GM12878 (cell line): ENCODE data around the gene TRIP11. TPM values are rescaled to one million over a fixed set of nuclear protein-coding genes. Genes with fewer than 3 reads are reported as not detected.

Experiments used
- ATAC-seq: fragments of 200-7000 bp; cut with Tn5 transposase; 3 replicates; pipeline ENCODE4 v1.9.1; 2020; ENCODE audit warnings: mild to moderate bottlenecking, moderate library complexity
- BruUV-seq: library from RNA; stranded (reverse); fragments of 400-500 nt; replicated peaks from 2 replicates; lab custom pipeline; 2021; lab: Mats Ljungman, UMichigan
- CTCF ChIA-PET: fragments of 300-600 bp; sonication (Branson Sonifier 250); formaldehyde crosslinking; extraction: SDS; loops from one replicate; lab custom pipeline; 2021; ENCODE audit warnings: inconsistent platforms; lab: Yijun Ruan, JAX
- POLR2A ChIA-PET: fragments of 350-600 bp; formaldehyde crosslinking; extraction: SDS; loops from one replicate; lab custom pipeline; 2021; ENCODE audit warnings: inconsistent platforms; lab: Charles Lee
- RAD21 ChIA-PET: fragments of 300-600 bp; sonication (Branson Sonifier 250); formaldehyde crosslinking; loops from one replicate; lab custom pipeline; 2023; ENCODE audit warnings: antibody characterized with exemption; ENCODE audit not compliant: unreplicated experiment; lab: Charles Lee
- SMC1A ChIA-PET: fragments of 300-600 bp; sonication (Branson Sonifier 250); formaldehyde crosslinking; loops from one replicate; lab custom pipeline; 2023; ENCODE audit not compliant: unreplicated experiment, uncharacterized antibody; lab: Charles Lee
- DNase-seq: peaks from one replicate; pipeline ENCODE4 v3.0.0-alpha.2; 2011; ENCODE audit warnings: low read depth, low spot score
- FAIRE-seq: peaks from 3 replicates; lab custom pipeline; 2011; peaks lifted over from hg19 to GRCh38; lab: Jason Lieb, UNC
- H2AFZ ChIP-seq: 2 replicates; pipeline ENCODE4 v1.6.0; 2011; ENCODE audit warnings: low read depth, low read length, control low read depth; ENCODE audit not compliant: control insufficient read depth
- H3K27ac ChIP-seq: 2 replicates; pipeline ENCODE4 v1.5.1; 2011; ENCODE audit warnings: control low read depth; ENCODE audit not compliant: control insufficient read depth, insufficient read depth
- H3K27me3 ChIP-seq, 2 experiments: replicated peaks in 1 of 2; 2 replicates each; pipeline versions ENCODE4 v1.6.0 to v1.6.1; 2011; ENCODE audit warnings: low read length in 1 of 2; ENCODE audit not compliant: control insufficient read depth in 2 of 2, insufficient read depth in 2 of 2
- H3K36me3 ChIP-seq, 2 experiments: 2 replicates each; pipeline ENCODE4 v1.5.1; 2011; ENCODE audit warnings: low read length in 1 of 2; ENCODE audit not compliant: control insufficient read depth in 2 of 2, insufficient read depth in 2 of 2
- H3K4me1 ChIP-seq: 2 replicates; pipeline ENCODE4 v1.6.1; 2011; ENCODE audit warnings: mild to moderate bottlenecking, low read length, moderate library complexity, mixed read lengths; ENCODE audit not compliant: control insufficient read depth, insufficient read depth
- H3K4me2 ChIP-seq: 2 replicates; pipeline ENCODE4 v1.6.0; 2011; ENCODE audit warnings: control low read depth; ENCODE audit not compliant: control insufficient read depth, insufficient read depth
- H3K4me3 ChIP-seq: fragments of 200-600 bp; sonication (generic); 2 replicates; pipeline ENCODE4 v1.5.1; 2016
- H3K79me2 ChIP-seq: 2 replicates; pipeline ENCODE4 v1.6.0; 2011; ENCODE audit warnings: low read length; ENCODE audit not compliant: control insufficient read depth, insufficient read depth
- H3K9ac ChIP-seq: 2 replicates; pipeline ENCODE4 v1.8.0; 2011; ENCODE audit warnings: low read length, control low read depth, mixed read lengths; ENCODE audit not compliant: control insufficient read depth, insufficient read depth
- H3K9me3 ChIP-seq: replicated peaks from 3 replicates; pipeline ENCODE4 v1.5.1; 2011; ENCODE audit warnings: mild to moderate bottlenecking, low read length; ENCODE audit not compliant: control insufficient read depth, insufficient read depth
- H4K20me1 ChIP-seq: 2 replicates; pipeline ENCODE4 v1.6.0; 2011; ENCODE audit not compliant: control insufficient read depth, insufficient read depth
- ATF2 ChIP-seq: IDR thresholded peaks from 2 replicates; pipeline ENCODE4 v1.6.1; 2012; ENCODE audit warnings: low read length, inconsistent platforms
- BACH1 ChIP-seq: fragments of 450-650 bp; IDR thresholded peaks from 2 replicates; pipeline ENCODE4 v1.6.1; 2017; ENCODE audit warnings: mild to moderate bottlenecking, borderline replicate concordance
- CBX3 ChIP-seq: fragments of 200-600 bp; sonication (generic); IDR thresholded peaks from 2 replicates; pipeline ENCODE4 v1.6.1; 2016; ENCODE audit warnings: low read depth, borderline replicate concordance
- CREB1 ChIP-seq: IDR thresholded peaks from 2 replicates; pipeline ENCODE4 v1.6.1; 2012; ENCODE audit warnings: low read depth, mild to moderate bottlenecking, inconsistent platforms
- KLF5 ChIP-seq: fragments of 450-650 bp; IDR thresholded peaks from 2 replicates; pipeline ENCODE4 v1.6.1; 2014; ENCODE audit warnings: mild to moderate bottlenecking; ENCODE audit not compliant: partially characterized antibody
- MYC ChIP-seq: IDR thresholded peaks from 2 replicates; pipeline ENCODE4 v1.6.1; 2011; ENCODE audit warnings: mild to moderate bottlenecking, low read length, moderate library complexity, inconsistent platforms; ENCODE audit not compliant: insufficient read depth, insufficient replicate concordance, insufficient read length, severe bottlenecking
- PKNOX1 ChIP-seq: fragments of 450-650 bp; IDR thresholded peaks from 2 replicates; pipeline ENCODE4 v1.6.1; 2016; ENCODE audit warnings: mild to moderate bottlenecking
- SMARCA5 ChIP-seq: fragments of 450-650 bp; IDR thresholded peaks from 2 replicates; pipeline ENCODE4 v1.6.1; 2017; ENCODE audit warnings: mild to moderate bottlenecking
- SPI1 ChIP-seq: IDR thresholded peaks from 2 replicates; pipeline ENCODE4 v1.6.1; 2011; ENCODE audit warnings: low read depth, mild to moderate bottlenecking, low read length, moderate library complexity, borderline replicate concordance; ENCODE audit not compliant: insufficient read depth
- STAT1 ChIP-seq: fragments of 450-650 bp; conservative IDR thresholded peaks from 2 replicates; pipeline ENCODE4 v1.6.1; 2014; ENCODE audit warnings: antibody characterized with exemption, mild to moderate bottlenecking
- USF2 ChIP-seq: IDR thresholded peaks from 2 replicates; pipeline ENCODE4 v1.6.1; 2011; ENCODE audit warnings: low read depth, low read length, improper control_type of control experiment, borderline replicate concordance
- ZNF24 ChIP-seq: fragments of 450-650 bp; IDR thresholded peaks from 2 replicates; pipeline ENCODE4 v1.6.1; 2017; ENCODE audit warnings: antibody characterized with exemption, mild to moderate bottlenecking
- WGBS: methylation state at CpG from one replicate; pipeline ENCODE4 v1.1.6; 2016; ENCODE audit warnings: low lambda C conversion rate; ENCODE audit not compliant: insufficient replicate concordance, insufficient coverage; ENCODE audit errors: missing lambda C conversion rate; 5-methylcytosine and 5-hydroxymethylcytosine counted together
- in situ Hi-C: fragments of 300-500 bp; cut with MboI; formaldehyde crosslinking; loops from 9 replicates; pipeline ENCODE4 v1.14.3; 2018; ENCODE audit warnings: mixed read lengths
- intact Hi-C: fragments of 100-400 bp; cut with micrococcal nuclease; formaldehyde crosslinking; loops from one replicate; pipeline ENCODE4 v1.14.2; 2022; ENCODE audit not compliant: unreplicated experiment
- polyA plus RNA-seq, 11 experiments: library from polyadenylated mRNA; depleted of rRNA in 4 of 11; unstranded in 6 of 11; stranded (reverse) in 5 of 11; fragments of >200 nt; fragmentation: Nextera tagmentation in 4 of 11; fragmentation: Illumina TruSeq in 1 of 11; extraction: Ambion mirVana in 4 of 11; extraction: Trizol in 1 of 11; gene quantifications; 1 replicate in 1 of 11; 2 replicates in 10 of 11; pipeline versions ENCODE4 v1.2.1 to v1.2.3, GENCODE V29; 2011 to 2016; ENCODE audit warnings: inconsistent platforms in 2 of 11, missing spikeins in 2 of 11, low read depth in 1 of 11
- total RNA-seq, 4 experiments: library from RNA; depleted of rRNA in 3 of 4; stranded (reverse); fragments of >200 nt in 3 of 4; fragmentation: Illumina TruSeq in 1 of 4; extraction: Trizol in 1 of 4; gene quantifications; 2 replicates each; pipeline versions ENCODE4 v1.2.1 to v1.2.3, GENCODE V29; 2013 to 2021

Gene TRIP11
- total and polyA plus RNA-seq, 10 of the 15 experiments (the other 5 are each of a cell fraction or from before 2014, with no cell fraction given), result 5.3 to 46.1 (median 19.9) TPM

- Histone ChIP-seq H3K4me2 (no peak overlapping the region), H3K79me2 (no peaks in the 10 kb centered on the region)
- no peak for TF ChIP-seq SPI1
- no peak for TF ChIP-seq SMARCA5
- no peak for TF ChIP-seq STAT1
- no peak for TF ChIP-seq MYC
- TF ChIP-seq PKNOX1, result no peak
- no peak for TF ChIP-seq ATF2
- no peak for TF ChIP-seq BACH1
- TF ChIP-seq USF2, result no peak
- no peak for TF ChIP-seq KLF5
- no peak for TF ChIP-seq ZNF24
- no peak for TF ChIP-seq CREB1
- TF ChIP-seq CBX3, result no peak
- TF ChIP-seq, all 136 proteins: peak for 0
- H3K27ac ChIP-seq, result no peak overlapping the region
- H4K20me1 ChIP-seq, result no peaks in the 10 kb centered on the region
- ChIA-PET POLR2A (no interaction called here), SMC1A (no interaction called here), RAD21 (no interaction called here), CTCF (no interaction called here)
- no peaks in the 10 kb centered on the region for H3K36me3 ChIP-seq
- ATAC-seq, result no peak
- BruUV-seq, result no TSS peak
- H3K9ac ChIP-seq, result no peak overlapping the region
- no peaks in the 10 kb centered on the region for H3K27me3 ChIP-seq
- in situ Hi-C loops (no loop called here), intact Hi-C loops (no loop called here)
- no peak for FAIRE-seq
- 59% methylated on average over 8 of the region's 8 CpGs for WGBS
- no peak for DNase-seq
- no peak overlapping the region for H3K4me3 ChIP-seq
- H3K4me1 ChIP-seq, result no peaks in the 10 kb centered on the region
- H3K9me3 ChIP-seq, result no peaks in the 10 kb centered on the region
- H2AFZ ChIP-seq, result no peak overlapping the region
Observed at GRCh38 chr14:91934554-91935285, 105.1 kb downstream of the TRIP11 start.
